GM12864 (cell line): Measurements from ENCODE around the gene ARL14.

ENCODE experiments used
- DNase-seq: peaks from one replicate; pipeline ENCODE4 v3.0.0-alpha.2; 2011; ENCODE audit warnings: low read depth
- H3K4me3 ChIP-seq: 2 replicates; pipeline ENCODE4 v1.5.1; 2011; ENCODE audit warnings: mild to moderate bottlenecking, low read depth, low read length, control low read depth
- CTCF ChIP-seq: IDR thresholded peaks from 2 replicates; pipeline ENCODE4 v1.5.1; 2011; ENCODE audit warnings: low read depth, mild to moderate bottlenecking, moderate library complexity, low read length, control low read depth, inconsistent platforms; ENCODE audit errors: missing control alignments

The ARL14 gene

GRCh38 chr3:160641665-160642309, 35.2 kb upstream of the ARL14 start:
- no peak overlapping the region for H3K4me3 ChIP-seq
- TF ChIP-seq CTCF, result no peak
- no peak for DNase-seq

- no peak for TF ChIP-seq CTCF
- no peak overlapping the region for H3K4me3 ChIP-seq
- DNase-seq, result no peak
Observed at GRCh38 chr3:160643994-160644393, 33.0 kb upstream of the ARL14 start.

GRCh38 chr3:160644491-160644890, 32.5 kb upstream of the ARL14 start:
- H3K4me3 ChIP-seq, result no peak overlapping the region
- DNase-seq, result no peak
- no peak for TF ChIP-seq CTCF

GRCh38 chr3:160648701-160649100, 28.3 kb upstream of the ARL14 start:
- DNase-seq, result no peak
- no peak for TF ChIP-seq CTCF
- H3K4me3 ChIP-seq, result no peak overlapping the region

GRCh38 chr3:160649596-160649995, 27.4 kb upstream of the ARL14 start:
- DNase-seq, result no peak
- no peak for TF ChIP-seq CTCF

GRCh38 chr3:160653512-160653911, 23.4 kb upstream of the ARL14 start:
- no peak overlapping the region for H3K4me3 ChIP-seq
- no peak for DNase-seq
- TF ChIP-seq CTCF, result no peak

More at GRCh38 chr3:160649596-160649995, 27.4 kb upstream of the ARL14 start:
- no peak overlapping the region for H3K4me3 ChIP-seq

GRCh38 chr3:160660902-160661301, 16.1 kb upstream of the ARL14 start:
- no peak overlapping the region for H3K4me3 ChIP-seq
- DNase-seq, result no peak
- no peak for TF ChIP-seq CTCF
